ENCODE data around the gene MYRIP. TPM values are rescaled to one million over a fixed set of nuclear protein-coding genes. Genes with fewer than 3 reads are reported as not detected.

Gene MYRIP
- polyA plus RNA-seq, 1 of the 3 experiments (the other 2 are of a cell fraction): 1.2 TPM

GRCh38 chr3:40232626-40233025 is 423.2 kb downstream of the MYRIP start:
- no peak for DNase-seq
- TF ChIP-seq TAF1 (IDR thresholded peaks at IDR 0.05; ENCODE audit: borderline replicate concordance, low read depth, low read length): no peak
- no peak for TF ChIP-seq GATA2 (CRISPR knock-in tag; IDR thresholded peaks at IDR 0.05)
- TF ChIP-seq, protein P1, sequence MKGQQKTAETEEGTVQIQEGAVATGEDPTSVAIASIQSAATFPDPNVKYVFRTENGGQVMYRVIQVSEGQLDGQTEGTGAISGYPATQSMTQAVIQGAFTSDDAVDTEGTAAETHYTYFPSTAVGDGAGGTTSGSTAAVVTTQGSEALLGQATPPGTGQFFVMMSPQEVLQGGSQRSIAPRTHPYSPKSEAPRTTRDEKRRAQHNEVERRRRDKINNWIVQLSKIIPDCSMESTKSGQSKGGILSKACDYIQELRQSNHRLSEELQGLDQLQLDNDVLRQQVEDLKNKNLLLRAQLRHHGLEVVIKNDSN (IDR thresholded peaks at IDR 0.05; ENCODE audit: borderline replicate concordance, low read depth): no peak
- Histone ChIP-seq H3K9ac (no peak overlapping the region), H3K36me3 (replicated peaks in 1 of 2; ENCODE audit: control insufficient read depth in 1 of 2, insufficient read depth in 2 of 2, low read length in 1 of 2) (no peaks in the 10 kb centered on the region), H3K9me2 (no peaks in the 10 kb centered on the region), H4K20me1 (ENCODE audit: insufficient read depth) (no peaks in the 10 kb centered on the region), H3K4me2 (no peak overlapping the region), H3K79me2 (ENCODE audit: insufficient read depth) (no peaks in the 10 kb centered on the region), H3F3A (replicated peaks; ENCODE audit: insufficient read depth) (no peaks in the 10 kb centered on the region), H3K9me3 (no peaks in the 10 kb centered on the region), H3K27ac (ENCODE audit: low read depth in 2 of 2, low read length in 1 of 2) (no peak overlapping the region), H3K4me3 (ENCODE audit: low read depth in 2 of 2, low read length in 1 of 2) (no peak overlapping the region), H3K4me1 (ENCODE audit: control insufficient read depth in 1 of 2, insufficient read depth in 2 of 2, low read depth in 1 of 2, low read length in 1 of 2) (peaks cover 0 to 4% of the 10 kb centered on the region in 2 experiments; a peak in 1 of 4 replicates), H3K27me3 (ENCODE audit: insufficient read depth) (no peaks in the 10 kb centered on the region), H2AFZ (ENCODE audit: low read depth) (no peak overlapping the region)
- CTCF ChIA-PET: interaction anchor here (0.9 to 1.9 kb wide), 6 partner anchors 31 to 563 kb away, joined by 3 to 8 read pairs (median 4); no protein-coding TSS in a partner anchor
- POLR2A ChIA-PET: no interaction called here
- WGBS (ENCODE audit: low lambda C conversion rate): 0% methylated on average over 2 of the region's 2 CpGs

DNA sequence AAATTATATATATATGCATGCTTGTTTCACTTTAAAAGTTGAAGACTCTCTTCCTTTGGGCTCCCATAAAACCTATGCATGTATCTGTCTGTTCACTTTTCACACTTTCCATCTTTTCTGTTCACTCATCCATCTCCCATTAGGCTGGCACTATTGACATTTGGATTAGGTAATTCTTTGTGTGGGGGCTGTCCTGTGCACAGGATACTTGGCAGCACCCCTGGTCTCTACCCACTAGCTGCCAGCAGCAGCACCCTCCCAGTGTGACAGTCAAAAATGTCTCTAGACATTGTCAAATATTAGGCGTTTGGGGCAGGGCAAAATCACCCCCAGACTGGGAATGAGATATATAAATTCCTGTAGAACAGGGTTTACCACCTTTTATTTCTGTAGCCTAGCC is 427.8 kb downstream of the MYRIP start:
- Histone ChIP-seq H4K20me1 (ENCODE audit: insufficient read depth) (no peaks in the 10 kb centered on the region), H3F3A (replicated peaks; ENCODE audit: insufficient read depth) (no peaks in the 10 kb centered on the region), H3K9ac (no peak overlapping the region), H3K9me2 (no peaks in the 10 kb centered on the region), H3K79me2 (ENCODE audit: insufficient read depth) (no peaks in the 10 kb centered on the region), H3K36me3 (replicated peaks in 1 of 2; ENCODE audit: control insufficient read depth in 1 of 2, insufficient read depth in 2 of 2, low read length in 1 of 2) (no peaks in the 10 kb centered on the region), H3K4me3 (ENCODE audit: low read depth in 2 of 2, low read length in 1 of 2) (no peak overlapping the region), H3K27me3 (ENCODE audit: insufficient read depth) (no peaks in the 10 kb centered on the region), H3K27ac (ENCODE audit: low read depth in 2 of 2, low read length in 1 of 2) (no peak overlapping the region), H3K4me2 (no peak overlapping the region), H3K9me3 (no peaks in the 10 kb centered on the region), H3K4me1 (ENCODE audit: control insufficient read depth in 1 of 2, insufficient read depth in 2 of 2, low read depth in 1 of 2, low read length in 1 of 2) (peaks cover 0 to under 1% of the 10 kb centered on the region in 2 experiments; a peak in 1 of 4 replicates), H2AFZ (ENCODE audit: low read depth) (no peak overlapping the region)
- POLR2A ChIA-PET: no interaction called here
- CTCF ChIA-PET: interaction anchor here (0.9 to 1.6 kb wide), 2 partner anchors 20 to 39 kb away, joined by 3 to 5 read pairs; no protein-coding TSS in a partner anchor
- WGBS (ENCODE audit: low lambda C conversion rate): 20% methylated on average over 1 of the region's 1 CpG
- no peak for DNase-seq
- TF ChIP-seq SIN3A (IDR thresholded peaks at IDR 0.05; ENCODE audit: borderline replicate concordance, low read depth, low read length) (no peak), MAX (IDR thresholded peaks at IDR 0.05; ENCODE audit: low read depth) (no peak), TEAD4 (IDR thresholded peaks at IDR 0.05; ENCODE audit: borderline replicate concordance, insufficient read depth) (no peak), RXRA (IDR thresholded peaks at IDR 0.05; ENCODE audit: borderline replicate concordance, low read depth) (no peak), NFIC (IDR thresholded peaks at IDR 0.05; ENCODE audit: borderline replicate concordance) (no peak), FOXJ3 (CRISPR knock-in tag; IDR thresholded peaks at IDR 0.05) (no peak), MEF2A (IDR thresholded peaks at IDR 0.05; ENCODE audit: borderline replicate concordance, low read depth) (no peak), NRF1 (IDR thresholded peaks at IDR 0.05; ENCODE audit: low read depth, low read length) (no peak), FOXM1 (IDR thresholded peaks at IDR 0.05; ENCODE audit: low read depth) (no peak), REST (IDR thresholded peaks at IDR 0.05; ENCODE audit: low read depth, low read length) (no peak), POLR2AphosphoS5 (IDR thresholded peaks at IDR 0.05; ENCODE audit: low read depth, low read length) (no peak), YY1 (IDR thresholded peaks at IDR 0.05; ENCODE audit: low read depth) (no peak), IRF3 (IDR thresholded peaks at IDR 0.05; ENCODE audit: low read depth, low read length) (no peak), RAD21 (IDR thresholded peaks at IDR 0.05; ENCODE audit: low read length) (no peak)
- TF ChIP-seq, protein P2, sequence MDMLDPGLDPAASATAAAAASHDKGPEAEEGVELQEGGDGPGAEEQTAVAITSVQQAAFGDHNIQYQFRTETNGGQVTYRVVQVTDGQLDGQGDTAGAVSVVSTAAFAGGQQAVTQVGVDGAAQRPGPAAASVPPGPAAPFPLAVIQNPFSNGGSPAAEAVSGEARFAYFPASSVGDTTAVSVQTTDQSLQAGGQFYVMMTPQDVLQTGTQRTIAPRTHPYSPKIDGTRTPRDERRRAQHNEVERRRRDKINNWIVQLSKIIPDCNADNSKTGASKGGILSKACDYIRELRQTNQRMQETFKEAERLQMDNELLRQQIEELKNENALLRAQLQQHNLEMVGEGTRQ (IDR thresholded peaks at IDR 0.05; ENCODE audit: borderline replicate concordance, low read depth, low read length): no peak
- TF ChIP-seq, protein P3, sequence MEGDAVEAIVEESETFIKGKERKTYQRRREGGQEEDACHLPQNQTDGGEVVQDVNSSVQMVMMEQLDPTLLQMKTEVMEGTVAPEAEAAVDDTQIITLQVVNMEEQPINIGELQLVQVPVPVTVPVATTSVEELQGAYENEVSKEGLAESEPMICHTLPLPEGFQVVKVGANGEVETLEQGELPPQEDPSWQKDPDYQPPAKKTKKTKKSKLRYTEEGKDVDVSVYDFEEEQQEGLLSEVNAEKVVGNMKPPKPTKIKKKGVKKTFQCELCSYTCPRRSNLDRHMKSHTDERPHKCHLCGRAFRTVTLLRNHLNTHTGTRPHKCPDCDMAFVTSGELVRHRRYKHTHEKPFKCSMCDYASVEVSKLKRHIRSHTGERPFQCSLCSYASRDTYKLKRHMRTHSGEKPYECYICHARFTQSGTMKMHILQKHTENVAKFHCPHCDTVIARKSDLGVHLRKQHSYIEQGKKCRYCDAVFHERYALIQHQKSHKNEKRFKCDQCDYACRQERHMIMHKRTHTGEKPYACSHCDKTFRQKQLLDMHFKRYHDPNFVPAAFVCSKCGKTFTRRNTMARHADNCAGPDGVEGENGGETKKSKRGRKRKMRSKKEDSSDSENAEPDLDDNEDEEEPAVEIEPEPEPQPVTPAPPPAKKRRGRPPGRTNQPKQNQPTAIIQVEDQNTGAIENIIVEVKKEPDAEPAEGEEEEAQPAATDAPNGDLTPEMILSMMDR (IDR thresholded peaks at IDR 0.05): no peak

Data from SK-N-SH (cell line).